ENCODE data around the gene SPRYD4.

DNA sequence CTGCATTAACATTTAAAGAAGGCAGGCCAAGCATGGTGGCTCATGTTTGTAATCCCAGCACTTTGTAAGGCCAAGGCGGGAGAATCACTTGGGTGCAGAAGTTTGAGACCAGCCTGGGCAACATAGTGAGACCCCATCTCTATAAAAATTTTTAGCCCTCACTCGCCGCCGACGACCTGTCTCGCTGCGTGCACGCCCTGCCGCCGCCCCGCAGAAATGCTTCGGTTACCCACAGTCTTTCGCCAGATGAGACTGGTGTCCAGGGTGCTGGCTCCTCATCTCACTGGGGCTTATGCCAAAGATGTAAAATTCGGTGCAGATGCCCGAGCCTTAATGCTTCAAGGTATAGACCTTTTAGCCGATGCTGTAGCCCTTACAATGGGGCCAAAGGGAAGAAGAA, 42.4 kb downstream of the SPRYD4 start:
- TF ChIP-seq CTCF (IDR thresholded peaks at IDR 0.05; ENCODE audit: low read length): no peak
- no peak for TF ChIP-seq EZH2phosphoT487 (IDR thresholded peaks at IDR 0.05; ENCODE audit: low read length)
